Suprapubic skin (tissue), 4 donors: ENCODE measurements around the gene TNFRSF11A.

ENCODE experiments used
- EP300 ChIP-seq: sonication (generic); formaldehyde crosslinking; IDR thresholded peaks from one replicate; pipeline ENCODE4 v1.6.1; 2017; ENCODE audit warnings: antibody characterized with exemption
- POLR2A ChIP-seq, 2 donors: fragments of 450-650 bp; IDR thresholded peaks; one replicate each; pipeline ENCODE4 v1.6.1; 2017; ENCODE audit warnings: antibody characterized with exemption in 2 of 2, mild to moderate bottlenecking in 2 of 2, moderate library complexity in 2 of 2
- POLR2AphosphoS5 ChIP-seq, 3 donors: sonication (generic); formaldehyde crosslinking; IDR thresholded peaks; one replicate each; pipeline ENCODE4 v1.6.1; 2017; ENCODE audit warnings: antibody characterized with exemption in 3 of 3
- TF ChIP-seq, protein P1 (sequence below), 2 donors: fragments of 200-600 bp in 1 of 2; fragments of 450-650 bp in 1 of 2; sonication (generic) in 1 of 2; IDR thresholded peaks; one replicate each; pipeline ENCODE4 v1.5.1; 2016 to 2019; ENCODE audit warnings: antibody characterized with exemption in 2 of 2, mild to moderate bottlenecking in 1 of 2, moderate library complexity in 1 of 2

DNA sequence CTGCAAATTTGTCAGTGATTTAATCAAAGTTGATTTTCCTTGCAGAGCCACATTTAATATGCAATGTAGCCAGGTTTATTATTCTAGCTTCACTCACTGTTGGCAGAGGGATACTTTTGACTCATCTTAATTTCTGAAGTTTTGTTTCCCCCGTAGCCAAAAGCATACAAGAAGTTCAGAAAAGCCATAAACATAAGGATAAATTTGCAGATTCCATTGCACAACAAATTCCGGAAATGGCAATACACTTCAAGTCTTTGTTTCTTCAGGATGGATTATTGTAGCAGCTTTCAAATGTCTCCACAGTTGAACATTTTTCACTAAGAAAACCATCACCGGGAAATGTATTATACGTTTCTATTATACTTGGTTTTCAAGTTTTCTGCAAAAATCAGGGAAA lies 109.7 kb downstream of the TNFRSF11A start:
- TF ChIP-seq, protein P1, sequence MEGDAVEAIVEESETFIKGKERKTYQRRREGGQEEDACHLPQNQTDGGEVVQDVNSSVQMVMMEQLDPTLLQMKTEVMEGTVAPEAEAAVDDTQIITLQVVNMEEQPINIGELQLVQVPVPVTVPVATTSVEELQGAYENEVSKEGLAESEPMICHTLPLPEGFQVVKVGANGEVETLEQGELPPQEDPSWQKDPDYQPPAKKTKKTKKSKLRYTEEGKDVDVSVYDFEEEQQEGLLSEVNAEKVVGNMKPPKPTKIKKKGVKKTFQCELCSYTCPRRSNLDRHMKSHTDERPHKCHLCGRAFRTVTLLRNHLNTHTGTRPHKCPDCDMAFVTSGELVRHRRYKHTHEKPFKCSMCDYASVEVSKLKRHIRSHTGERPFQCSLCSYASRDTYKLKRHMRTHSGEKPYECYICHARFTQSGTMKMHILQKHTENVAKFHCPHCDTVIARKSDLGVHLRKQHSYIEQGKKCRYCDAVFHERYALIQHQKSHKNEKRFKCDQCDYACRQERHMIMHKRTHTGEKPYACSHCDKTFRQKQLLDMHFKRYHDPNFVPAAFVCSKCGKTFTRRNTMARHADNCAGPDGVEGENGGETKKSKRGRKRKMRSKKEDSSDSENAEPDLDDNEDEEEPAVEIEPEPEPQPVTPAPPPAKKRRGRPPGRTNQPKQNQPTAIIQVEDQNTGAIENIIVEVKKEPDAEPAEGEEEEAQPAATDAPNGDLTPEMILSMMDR (IDR thresholded peaks at IDR 0.05), result no peak
- TF ChIP-seq POLR2A (IDR thresholded peaks at IDR 0.05) (no peak), POLR2AphosphoS5 (IDR thresholded peaks at IDR 0.05) (no peak), EP300 (no peak)
